Gastroesophageal sphincter (tissue), 3 donors: Measurements from ENCODE around the gene UNC5A.

ENCODE experiments used
- POLR2A ChIP-seq, 2 donors: fragments of 450-650 bp; IDR thresholded peaks; one replicate each; pipeline ENCODE4 v1.6.1; 2017; ENCODE audit warnings: antibody characterized with exemption in 2 of 2, mild to moderate bottlenecking in 2 of 2, moderate library complexity in 1 of 2
- TF ChIP-seq, protein P1 (sequence below), 4 experiments: fragments of 200-600 bp in 2 of 4; fragments of 450-650 bp in 2 of 4; sonication (generic) in 1 of 4; IDR thresholded peaks; one replicate each; pipeline ENCODE4 v1.5.1; 2017 to 2019; ENCODE audit warnings: antibody characterized with exemption in 4 of 4, mild to moderate bottlenecking in 2 of 4, moderate library complexity in 2 of 4

DNA sequence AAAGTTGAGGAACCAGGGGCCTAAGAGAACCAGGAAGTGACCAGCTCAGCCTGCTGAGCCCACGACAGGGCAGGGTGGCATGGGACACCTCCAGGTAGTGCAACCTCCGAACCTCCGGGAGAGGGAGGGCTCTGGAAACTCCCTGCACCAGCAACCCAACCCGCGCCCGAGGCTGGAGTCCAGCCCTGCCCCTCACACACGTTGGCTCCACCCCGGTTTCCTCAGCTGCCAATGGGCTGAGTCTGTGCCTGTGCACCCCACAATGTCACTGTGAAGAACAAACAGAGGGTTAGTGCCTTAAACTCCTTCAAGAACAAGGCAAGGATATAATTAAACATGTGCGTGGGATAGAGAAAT is 17.0 kb upstream of the UNC5A start:
- TF ChIP-seq, protein P1, sequence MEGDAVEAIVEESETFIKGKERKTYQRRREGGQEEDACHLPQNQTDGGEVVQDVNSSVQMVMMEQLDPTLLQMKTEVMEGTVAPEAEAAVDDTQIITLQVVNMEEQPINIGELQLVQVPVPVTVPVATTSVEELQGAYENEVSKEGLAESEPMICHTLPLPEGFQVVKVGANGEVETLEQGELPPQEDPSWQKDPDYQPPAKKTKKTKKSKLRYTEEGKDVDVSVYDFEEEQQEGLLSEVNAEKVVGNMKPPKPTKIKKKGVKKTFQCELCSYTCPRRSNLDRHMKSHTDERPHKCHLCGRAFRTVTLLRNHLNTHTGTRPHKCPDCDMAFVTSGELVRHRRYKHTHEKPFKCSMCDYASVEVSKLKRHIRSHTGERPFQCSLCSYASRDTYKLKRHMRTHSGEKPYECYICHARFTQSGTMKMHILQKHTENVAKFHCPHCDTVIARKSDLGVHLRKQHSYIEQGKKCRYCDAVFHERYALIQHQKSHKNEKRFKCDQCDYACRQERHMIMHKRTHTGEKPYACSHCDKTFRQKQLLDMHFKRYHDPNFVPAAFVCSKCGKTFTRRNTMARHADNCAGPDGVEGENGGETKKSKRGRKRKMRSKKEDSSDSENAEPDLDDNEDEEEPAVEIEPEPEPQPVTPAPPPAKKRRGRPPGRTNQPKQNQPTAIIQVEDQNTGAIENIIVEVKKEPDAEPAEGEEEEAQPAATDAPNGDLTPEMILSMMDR (IDR thresholded peaks at IDR 0.05): no peak
- no peak for TF ChIP-seq POLR2A (IDR thresholded peaks at IDR 0.05)
